ENCODE measurements around the gene PIGC. TPM values are rescaled to one million over a fixed set of nuclear protein-coding genes. Genes with fewer than 3 reads are reported as not detected.

PIGC gene
- total RNA-seq, 1 donor from 2014 or later: 23.3 TPM

DNA sequence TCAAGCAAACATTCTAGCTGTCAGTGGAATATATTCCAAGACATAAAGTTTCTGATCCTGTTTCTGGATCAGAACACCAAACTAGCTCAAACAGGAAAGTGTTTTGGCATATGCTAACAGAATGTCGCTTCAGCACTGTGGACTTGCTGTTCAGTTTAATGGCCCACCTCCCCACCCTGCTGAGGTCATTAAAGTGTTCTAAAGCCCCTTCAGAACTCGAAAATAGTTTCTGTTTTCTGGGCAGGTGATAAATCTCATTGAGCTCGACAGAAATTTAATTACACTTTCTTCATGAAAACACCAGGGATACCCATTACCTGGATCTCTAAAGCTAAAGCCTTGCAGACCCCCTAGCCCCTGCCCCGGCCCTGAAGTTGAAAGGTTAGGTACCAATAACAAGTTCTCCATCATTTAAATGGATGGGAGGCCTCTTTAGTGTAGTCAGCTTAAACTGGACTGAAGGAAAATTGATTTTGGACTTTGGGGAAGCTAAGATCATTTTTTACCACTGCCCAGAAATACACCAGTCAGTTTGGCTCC lies 27.3 kb downstream of the PIGC start:
- H3K4me3 Mint-ChIP-seq: no peak overlapping the region
- intact Hi-C loops (cut with micrococcal nuclease): no loop called here
- H3K27me3 Mint-ChIP-seq (ENCODE audit: insufficient read depth): peaks cover 7% of the 10 kb centered on the region
- DNase-seq (ENCODE audit: low spot score): no peak
- H3K4me1 Mint-ChIP-seq (ENCODE audit: low read depth): no peaks in the 10 kb centered on the region
- H3K36me3 Mint-ChIP-seq (ENCODE audit: low read depth): peaks cover 2% of the 10 kb centered on the region
- H3K9me3 Mint-ChIP-seq: no peaks in the 10 kb centered on the region
- H3K27ac Mint-ChIP-seq: no peak overlapping the region

DNA sequence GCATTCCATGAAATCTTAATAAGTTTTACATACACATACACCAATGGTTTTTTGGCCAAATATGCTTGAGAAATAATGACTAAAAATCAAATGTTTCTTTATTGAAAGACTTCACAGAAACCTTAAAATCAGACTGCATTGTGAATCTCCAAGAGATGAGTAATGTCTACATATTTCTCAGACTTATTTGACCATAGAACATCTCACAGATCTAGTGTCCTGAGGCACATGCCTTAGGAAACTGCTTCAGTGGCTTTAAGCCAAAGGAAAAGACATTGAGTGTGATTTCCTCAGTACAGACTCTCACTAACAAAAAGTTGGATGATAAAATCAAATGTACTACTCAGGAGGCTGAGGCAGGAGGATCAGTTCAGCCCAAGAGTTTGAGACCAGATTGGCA lies 29.5 kb downstream of the PIGC start:
- Mint-ChIP-seq H3K4me3 (no peak overlapping the region), H3K9me3 (no peaks in the 10 kb centered on the region), H3K4me1 (ENCODE audit: low read depth) (no peaks in the 10 kb centered on the region), H3K27ac (no peak overlapping the region), H3K27me3 (ENCODE audit: insufficient read depth) (peaks cover 7% of the 10 kb centered on the region), H3K36me3 (ENCODE audit: low read depth) (peaks cover 2% of the 10 kb centered on the region)
- DNase-seq (ENCODE audit: low spot score): no peak
- intact Hi-C loops (cut with micrococcal nuclease): no loop called here

DNA sequence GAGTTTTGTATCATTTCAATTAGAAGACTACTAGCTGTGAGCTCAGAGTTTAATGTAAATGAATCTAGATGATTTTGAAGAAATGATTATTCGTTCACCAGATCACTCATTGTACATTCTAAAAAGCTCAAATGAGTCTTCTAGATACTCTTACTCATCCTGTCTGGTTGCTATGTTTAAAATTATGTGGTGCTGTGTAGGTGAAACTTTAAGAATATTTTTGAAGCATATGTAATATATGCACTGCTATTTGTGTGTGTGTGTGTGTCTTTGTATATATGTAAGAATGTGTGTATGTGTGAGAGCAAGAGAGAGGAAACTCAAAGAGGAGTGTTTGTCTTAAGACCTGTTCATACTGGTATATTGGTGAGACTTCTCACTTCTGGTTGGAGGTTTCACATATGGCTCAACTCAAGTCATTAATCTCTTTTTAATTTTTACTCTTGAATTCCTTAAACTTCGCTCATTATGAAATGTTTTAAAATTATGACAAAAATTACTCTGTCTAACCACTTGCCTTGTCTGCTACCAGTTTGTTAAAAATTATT lies 32.0 kb downstream of the PIGC start:
- Mint-ChIP-seq H3K4me1 (ENCODE audit: low read depth) (no peaks in the 10 kb centered on the region), H3K9me3 (no peaks in the 10 kb centered on the region), H3K36me3 (ENCODE audit: low read depth) (peaks cover 2% of the 10 kb centered on the region), H3K4me3 (no peak overlapping the region), H3K27me3 (ENCODE audit: insufficient read depth) (peaks cover 4% of the 10 kb centered on the region), H3K27ac (no peak overlapping the region)
- DNase-seq (ENCODE audit: low spot score): no peak
- intact Hi-C loops (cut with micrococcal nuclease): no loop called here

DNA sequence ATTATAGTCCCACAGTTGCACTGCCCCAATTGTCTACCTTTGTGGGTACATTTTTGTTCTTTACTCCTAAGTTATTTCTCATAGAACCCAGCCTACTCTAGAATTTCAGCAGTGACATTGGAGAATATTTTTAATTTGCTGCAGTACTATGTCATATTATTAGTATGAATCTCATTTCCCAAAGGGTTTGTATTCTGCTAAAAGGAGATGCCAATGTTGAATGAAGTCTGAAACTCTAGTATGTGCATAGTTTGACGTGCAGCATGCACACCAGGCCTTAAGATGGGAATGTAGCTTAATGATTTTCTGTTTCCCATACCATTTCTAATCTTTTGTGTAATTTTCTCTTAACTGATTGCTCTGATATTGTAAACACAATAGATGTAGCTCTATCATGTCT lies 33.8 kb downstream of the PIGC start:
- H3K27ac Mint-ChIP-seq: no peak overlapping the region
- intact Hi-C loops (cut with micrococcal nuclease): no loop called here
- H3K36me3 Mint-ChIP-seq (ENCODE audit: low read depth): peaks cover 2% of the 10 kb centered on the region
- no peak for DNase-seq (ENCODE audit: low spot score)
- H3K27me3 Mint-ChIP-seq (ENCODE audit: insufficient read depth): peaks cover 4% of the 10 kb centered on the region
- no peak overlapping the region for H3K4me3 Mint-ChIP-seq
- H3K4me1 Mint-ChIP-seq (ENCODE audit: low read depth): no peaks in the 10 kb centered on the region
- no peaks in the 10 kb centered on the region for H3K9me3 Mint-ChIP-seq

DNA sequence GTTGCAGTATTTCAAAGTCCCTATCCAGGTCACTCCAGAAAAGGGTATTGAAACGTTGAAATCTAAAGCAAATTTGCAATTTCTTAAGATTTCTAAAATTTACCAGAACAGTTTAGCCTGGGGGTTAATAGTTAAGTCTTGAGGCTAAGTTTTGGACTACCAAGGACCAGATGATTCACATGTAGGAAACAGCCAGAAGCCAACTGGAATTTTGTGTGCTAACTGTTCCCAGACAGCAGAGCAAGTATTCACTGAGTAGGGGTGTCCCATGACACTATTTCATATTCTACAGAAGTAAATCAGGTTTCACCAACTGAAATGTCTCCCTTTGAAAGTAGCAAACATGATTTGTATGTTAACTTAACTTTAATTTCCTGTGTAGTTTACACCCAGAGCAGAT lies 34.9 kb downstream of the PIGC start:
- intact Hi-C loops (cut with micrococcal nuclease): no loop called here
- H3K27ac Mint-ChIP-seq: no peak overlapping the region
- peaks cover 4% of the 10 kb centered on the region for H3K27me3 Mint-ChIP-seq (ENCODE audit: insufficient read depth)
- H3K9me3 Mint-ChIP-seq: no peaks in the 10 kb centered on the region
- peaks cover 2% of the 10 kb centered on the region for H3K36me3 Mint-ChIP-seq (ENCODE audit: low read depth)
- H3K4me3 Mint-ChIP-seq: no peak overlapping the region
- no peak for DNase-seq (ENCODE audit: low spot score)
- no peaks in the 10 kb centered on the region for H3K4me1 Mint-ChIP-seq (ENCODE audit: low read depth)

DNA sequence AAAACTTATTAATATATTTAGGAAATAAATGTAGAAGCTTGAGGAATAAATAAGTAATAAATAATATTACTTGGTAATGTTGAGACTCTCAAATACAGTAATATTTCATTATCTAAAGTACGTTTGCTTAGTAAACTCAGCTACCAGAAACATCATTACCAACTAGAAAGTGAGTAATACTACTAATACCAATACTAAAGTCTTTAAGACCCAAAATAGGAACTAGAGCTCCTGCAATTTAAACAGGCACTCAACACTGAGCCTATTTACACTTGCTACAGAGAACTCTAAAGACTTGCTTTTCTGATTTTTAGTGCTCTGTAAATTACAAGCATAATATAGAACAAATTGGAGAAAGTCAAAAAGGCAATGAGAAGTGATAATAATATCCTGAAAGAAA lies 36.9 kb downstream of the PIGC start:
- H3K4me3 Mint-ChIP-seq: no peak overlapping the region
- intact Hi-C loops (cut with micrococcal nuclease): no loop called here
- no peaks in the 10 kb centered on the region for H3K36me3 Mint-ChIP-seq (ENCODE audit: low read depth)
- no peaks in the 10 kb centered on the region for H3K9me3 Mint-ChIP-seq
- no peaks in the 10 kb centered on the region for H3K4me1 Mint-ChIP-seq (ENCODE audit: low read depth)
- no peak overlapping the region for H3K27ac Mint-ChIP-seq
- no peaks in the 10 kb centered on the region for H3K27me3 Mint-ChIP-seq (ENCODE audit: insufficient read depth)
- no peak for DNase-seq (ENCODE audit: low spot score)

DNA sequence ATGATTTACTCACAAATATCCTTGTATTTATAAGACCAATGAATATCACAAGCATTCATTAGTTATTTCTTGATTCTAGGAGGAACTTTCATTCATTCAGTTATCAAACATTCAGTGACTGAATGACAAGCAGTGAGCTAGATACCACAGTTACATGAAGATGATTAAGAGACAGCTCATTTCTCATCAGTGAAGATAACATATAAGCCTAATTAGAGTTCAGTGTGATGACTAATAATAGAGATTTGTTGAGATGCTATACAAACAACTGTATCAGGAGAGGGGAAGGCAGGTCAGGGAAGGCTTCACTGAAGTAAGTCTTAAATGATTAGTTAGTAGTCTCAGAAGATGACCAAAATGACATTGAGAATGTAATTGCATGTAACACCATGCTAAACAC lies 38.0 kb downstream of the PIGC start:
- no peak overlapping the region for H3K4me3 Mint-ChIP-seq
- DNase-seq (ENCODE audit: low spot score): no peak
- no peak overlapping the region for H3K27ac Mint-ChIP-seq
- H3K9me3 Mint-ChIP-seq: no peaks in the 10 kb centered on the region
- peaks cover 1% of the 10 kb centered on the region for H3K4me1 Mint-ChIP-seq (ENCODE audit: low read depth)
- no peaks in the 10 kb centered on the region for H3K27me3 Mint-ChIP-seq (ENCODE audit: insufficient read depth)
- H3K36me3 Mint-ChIP-seq (ENCODE audit: low read depth): no peaks in the 10 kb centered on the region
- intact Hi-C loops (cut with micrococcal nuclease): no loop called here

DNA sequence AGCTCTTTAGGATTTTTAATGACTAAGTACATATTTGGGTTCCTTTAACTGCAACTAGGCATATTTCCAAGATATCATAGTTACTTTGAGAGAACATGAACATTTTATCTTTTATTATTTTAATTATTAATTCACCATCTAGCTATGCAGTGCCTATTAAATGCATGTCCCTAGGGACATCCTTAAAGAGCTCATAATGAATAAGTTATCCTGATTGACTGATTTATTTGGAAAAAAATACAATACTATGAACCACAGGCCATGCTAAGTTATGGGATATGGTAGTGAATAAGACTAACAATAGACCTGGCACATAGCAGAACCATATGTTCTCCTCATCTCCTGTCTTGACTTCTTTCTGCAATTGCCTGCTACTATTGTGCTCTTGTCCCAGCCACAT lies 39.7 kb downstream of the PIGC start:
- Mint-ChIP-seq H3K27me3 (ENCODE audit: insufficient read depth) (no peaks in the 10 kb centered on the region), H3K36me3 (ENCODE audit: low read depth) (no peaks in the 10 kb centered on the region)
- intact Hi-C loops (cut with micrococcal nuclease): no loop called here

DNA sequence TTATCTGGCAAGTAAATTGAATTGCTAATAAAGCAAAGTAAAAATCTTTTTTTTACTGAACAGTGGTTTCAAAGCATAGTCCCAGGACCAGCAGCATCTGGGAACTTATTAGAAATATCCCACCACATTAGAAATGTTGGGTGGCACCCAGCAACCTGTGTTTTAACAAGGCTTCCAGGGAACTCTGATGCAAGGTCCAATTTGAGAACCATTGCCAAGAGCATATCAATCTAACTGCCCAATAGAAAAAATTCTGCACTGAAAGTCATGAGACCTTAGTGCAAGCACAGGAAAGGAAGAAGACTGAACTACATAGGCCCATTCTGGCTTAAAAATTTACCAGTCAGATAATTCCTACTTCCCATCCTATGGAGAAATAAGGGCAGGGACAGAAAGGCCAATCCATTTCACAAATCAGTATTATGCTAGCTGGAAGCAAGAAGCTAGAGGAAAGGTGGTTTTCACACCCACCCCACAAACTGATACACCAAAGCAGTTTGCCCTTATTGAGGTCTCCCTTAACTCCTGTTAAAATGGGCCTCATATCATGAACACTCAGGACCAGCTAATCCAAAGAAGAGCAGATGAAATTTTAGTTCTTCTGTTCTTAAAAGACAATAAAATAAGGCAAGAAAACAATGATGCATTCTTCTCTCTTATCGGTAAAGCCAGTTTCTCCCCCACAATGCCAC lies 40.8 kb downstream of the PIGC start:
- H3K27ac Mint-ChIP-seq: no peak overlapping the region
- no peaks in the 10 kb centered on the region for H3K36me3 Mint-ChIP-seq (ENCODE audit: low read depth)
- no peak overlapping the region for H3K4me3 Mint-ChIP-seq
- no peak for DNase-seq (ENCODE audit: low spot score)
- peaks cover 30% of the 10 kb centered on the region for H3K4me1 Mint-ChIP-seq (ENCODE audit: low read depth)
- no peaks in the 10 kb centered on the region for H3K9me3 Mint-ChIP-seq
- intact Hi-C loops (cut with micrococcal nuclease): no loop called here
- no peaks in the 10 kb centered on the region for H3K27me3 Mint-ChIP-seq (ENCODE audit: insufficient read depth)

More for the DNA sequence above, 39.7 kb downstream of the PIGC start:
- H3K4me3 Mint-ChIP-seq: no peak overlapping the region
- H3K9me3 Mint-ChIP-seq: no peaks in the 10 kb centered on the region
- no peak for DNase-seq (ENCODE audit: low spot score)
- no peak overlapping the region for H3K27ac Mint-ChIP-seq
- H3K4me1 Mint-ChIP-seq (ENCODE audit: low read depth): peaks cover 19% of the 10 kb centered on the region

DNA sequence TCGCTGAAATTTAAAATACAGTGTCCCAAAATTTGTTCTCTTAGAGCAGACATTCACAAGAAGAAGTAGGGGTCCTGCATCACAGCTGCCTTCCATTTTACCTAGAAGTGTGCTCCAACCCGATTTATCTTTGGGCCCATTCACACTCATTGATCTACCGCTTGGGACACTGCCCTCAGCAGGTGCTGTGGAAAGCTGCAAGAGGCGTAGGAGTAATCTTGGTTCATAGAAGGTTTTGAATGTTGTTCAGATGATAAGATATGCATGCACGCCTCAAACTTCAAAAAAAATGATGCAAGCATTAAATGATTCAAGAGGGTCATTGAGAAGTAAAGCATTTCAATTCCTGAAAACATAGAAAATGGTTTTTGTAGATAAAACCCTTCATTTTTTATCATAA lies 42.0 kb downstream of the PIGC start:
- H3K4me1 Mint-ChIP-seq (ENCODE audit: low read depth): peaks cover 41% of the 10 kb centered on the region
- H3K9me3 Mint-ChIP-seq: no peaks in the 10 kb centered on the region
- H3K4me3 Mint-ChIP-seq: no peak overlapping the region
- no peaks in the 10 kb centered on the region for H3K27me3 Mint-ChIP-seq (ENCODE audit: insufficient read depth)
- DNase-seq (ENCODE audit: low spot score): no peak
- no peak overlapping the region for H3K27ac Mint-ChIP-seq
- no peaks in the 10 kb centered on the region for H3K36me3 Mint-ChIP-seq (ENCODE audit: low read depth)
- intact Hi-C loops (cut with micrococcal nuclease): no loop called here

DNA sequence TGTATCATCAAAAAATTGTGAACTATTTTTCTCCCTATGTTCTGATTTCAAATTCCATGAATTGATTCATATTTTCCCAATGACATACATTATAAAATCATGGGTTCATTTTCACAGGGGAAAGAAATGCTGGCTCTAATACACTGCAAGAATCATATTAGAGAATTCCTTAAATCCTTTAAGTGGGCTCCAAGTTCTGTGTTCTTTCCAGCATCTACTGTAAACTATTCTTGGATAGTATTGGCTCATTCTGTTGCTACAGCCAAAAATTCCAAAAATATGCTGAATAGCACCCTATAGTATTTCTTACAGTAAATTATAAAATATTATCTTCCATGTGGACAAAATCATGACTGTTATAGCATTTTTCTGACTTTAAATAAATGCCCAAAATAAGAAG lies 42.4 kb downstream of the PIGC start:
- Mint-ChIP-seq H3K27me3 (ENCODE audit: insufficient read depth) (no peaks in the 10 kb centered on the region), H3K27ac (no peak overlapping the region), H3K4me3 (no peak overlapping the region), H3K4me1 (ENCODE audit: low read depth) (peaks cover 41% of the 10 kb centered on the region), H3K9me3 (no peaks in the 10 kb centered on the region), H3K36me3 (ENCODE audit: low read depth) (no peaks in the 10 kb centered on the region)
- DNase-seq (ENCODE audit: low spot score): no peak
- intact Hi-C loops (cut with micrococcal nuclease): no loop called here

DNA sequence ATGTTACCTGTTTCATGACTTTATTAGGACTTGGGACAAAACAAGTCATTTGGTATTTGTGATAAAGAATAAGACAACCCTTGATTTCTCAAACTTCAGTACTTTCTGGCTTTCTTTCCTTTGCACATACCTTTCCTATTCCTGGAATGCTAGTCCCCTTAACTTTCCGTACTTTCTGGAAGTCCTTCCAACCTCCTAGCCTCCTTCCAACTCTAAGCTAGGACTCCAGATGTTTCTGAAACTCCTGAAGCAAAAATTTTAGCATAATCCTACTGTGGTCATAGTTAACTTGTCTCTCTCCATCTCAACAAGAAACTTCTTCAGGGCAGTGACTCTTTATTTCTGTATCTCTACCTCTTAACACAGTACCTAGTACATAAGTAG lies 43.2 kb downstream of the PIGC start:
- Mint-ChIP-seq H3K36me3 (ENCODE audit: low read depth) (no peaks in the 10 kb centered on the region), H3K27ac (no peak overlapping the region), H3K9me3 (no peaks in the 10 kb centered on the region), H3K4me3 (no peak overlapping the region), H3K27me3 (ENCODE audit: insufficient read depth) (no peaks in the 10 kb centered on the region), H3K4me1 (ENCODE audit: low read depth) (peaks cover 41% of the 10 kb centered on the region)
- intact Hi-C loops (cut with micrococcal nuclease): no loop called here
- DNase-seq (ENCODE audit: low spot score): no peak

DNA sequence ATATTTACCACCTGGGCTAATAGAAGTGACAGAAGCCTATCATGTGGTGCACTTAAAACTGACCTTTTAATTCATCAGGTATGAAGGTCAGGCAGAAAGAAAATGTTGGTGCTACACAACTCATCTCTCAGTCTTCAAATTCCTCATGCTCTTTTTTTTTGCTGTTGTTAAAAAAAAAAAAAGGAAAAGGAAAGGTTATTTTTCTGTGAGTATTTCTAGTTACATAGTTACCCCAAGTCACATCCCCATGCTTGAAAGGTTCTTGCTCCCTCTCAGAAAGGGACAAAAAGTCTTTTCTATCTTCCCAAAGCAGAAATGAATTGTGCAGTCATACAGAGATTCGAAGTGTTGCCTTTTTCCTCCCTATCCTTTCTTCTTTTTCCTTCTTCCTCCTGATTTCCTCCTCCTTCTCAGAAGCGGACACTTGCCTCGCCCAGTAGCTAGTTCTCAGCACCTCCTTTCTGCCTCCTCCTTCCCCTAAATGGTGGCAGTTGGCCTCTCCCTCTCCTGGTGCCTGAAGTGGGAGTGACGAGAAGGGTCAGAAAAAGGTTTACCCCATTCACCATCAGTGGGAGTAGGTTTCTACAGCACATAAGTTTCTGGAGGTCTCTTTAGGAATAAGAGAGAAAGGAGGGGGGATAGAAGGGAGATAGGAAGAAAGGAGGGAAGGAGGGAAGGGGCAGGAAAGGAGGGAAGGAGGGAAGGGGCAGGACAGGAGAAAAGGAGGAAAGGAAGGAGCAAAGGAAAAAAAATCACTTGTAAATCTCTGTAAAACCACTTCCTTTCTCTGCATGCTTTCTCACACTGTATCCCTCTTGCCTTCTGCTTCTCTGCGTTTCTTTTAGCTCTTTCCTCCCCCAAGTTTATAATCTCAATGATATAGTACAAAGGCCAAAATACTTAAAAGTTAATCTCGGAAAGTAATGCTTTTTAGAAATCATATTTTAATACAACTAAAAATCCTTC lies 43.8 kb downstream of the PIGC start:
- Mint-ChIP-seq H3K27ac (no peak overlapping the region), H3K9me3 (no peaks in the 10 kb centered on the region), H3K4me3 (no peak overlapping the region), H3K27me3 (ENCODE audit: insufficient read depth) (no peaks in the 10 kb centered on the region), H3K36me3 (ENCODE audit: low read depth) (no peaks in the 10 kb centered on the region), H3K4me1 (ENCODE audit: low read depth) (peaks cover 43% of the 10 kb centered on the region)
- intact Hi-C loops (cut with micrococcal nuclease): loop anchor here (1.0 kb wide), 4 partner anchors 62 to 398 kb away; no protein-coding TSS in a partner anchor
- no peak for DNase-seq (ENCODE audit: low spot score)

Measured in activated T-helper 1 cell treated with anti-CD3 and anti-CD28 coated beads, Interleukin-12 subunit alpha, Interleukin-12 subunit beta, Interleukin-2, Interleukin-4 antibody, amounts not matched to agents 30 ng/mL and 10 ng/mL and 1 ng/mL, durations not matched to agents 14 hours and 24 hours and 36 hours (primary cell).